Esophagus squamous epithelium (tissue), 4 donors: Measurements from ENCODE around the gene ZNF677.

Experiments used
- CTCF ChIP-seq, 6 experiments: fragments of 450-650 bp in 4 of 6; fragments of 200-600 bp in 2 of 6; sonication (generic) in 2 of 6; IDR thresholded peaks; one replicate each; pipeline ENCODE4 v1.5.1; 2016 to 2019; ENCODE audit warnings: antibody characterized with exemption in 6 of 6, mild to moderate bottlenecking in 4 of 6, moderate library complexity in 4 of 6
- POLR2A ChIP-seq, 4 donors: fragments of 450-650 bp; IDR thresholded peaks; one replicate each; pipeline ENCODE4 v1.6.1; 2017; ENCODE audit warnings: antibody characterized with exemption in 4 of 4, mild to moderate bottlenecking in 4 of 4, moderate library complexity in 3 of 4

- no peak for TF ChIP-seq POLR2A (IDR thresholded peaks at IDR 0.05)
- no peak for TF ChIP-seq CTCF (IDR thresholded peaks at IDR 0.05)
Observed at GRCh38 chr19:53212703-53213320, 41.9 kb downstream of the ZNF677 start.
